Thoracic aorta (tissue), 2 donors: ENCODE data around the gene ANO9. TPM values are rescaled to one million over a fixed set of nuclear protein-coding genes. Genes with fewer than 3 reads are reported as not detected.
"Not testable (repeated sequence)": the region's sequence is repeated elsewhere in the genome, so short reads cannot be mapped to it uniquely, and the experiment has no call there.

Experiments used
- ATAC-seq: fragments of 150-250 bp; one replicate; pipeline ENCODE4 v1.8.0; 2017; ENCODE audit warnings: low read depth; ENCODE audit not compliant: insufficient number of reproducible peaks, low FRiP score
- DNase-seq: peaks from one replicate; pipeline ENCODE4 v3.0.0-alpha.2; 2020; ENCODE audit warnings: low spot score
- H3K27ac ChIP-seq, 2 donors: fragments of 200-600 bp; sonication (generic); 1 replicate in 1 of 2; 2 replicates in 1 of 2; pipeline ENCODE4 v1.5.1; 2016; ENCODE audit warnings: mild to moderate bottlenecking in 2 of 2, moderate library complexity in 2 of 2
- H3K27me3 ChIP-seq: fragments of 200-600 bp; sonication (generic); replicated peaks from 2 replicates; pipeline ENCODE4 v1.6.0; 2016; ENCODE audit warnings: mild to moderate bottlenecking; ENCODE audit not compliant: insufficient read depth
- H3K36me3 ChIP-seq: fragments of 200-600 bp; sonication (generic); one replicate; pipeline ENCODE4 v1.5.1; 2016
- H3K4me1 ChIP-seq, 2 donors: fragments of 200-600 bp; sonication (generic); 1 replicate in 1 of 2; 2 replicates in 1 of 2; pipeline versions ENCODE4 v1.5.1 to v1.6.0; 2016; ENCODE audit warnings: low read depth in 2 of 2, mild to moderate bottlenecking in 1 of 2; ENCODE audit not compliant: control insufficient read depth in 1 of 2
- H3K4me3 ChIP-seq: fragments of 200-600 bp; sonication (generic); 2 replicates; pipeline ENCODE4 v1.5.1; 2016; ENCODE audit warnings: mild to moderate bottlenecking
- H3K9me3 ChIP-seq: fragments of 200-600 bp; sonication (generic); 2 replicates; pipeline ENCODE4 v1.5.1; 2016
- total RNA-seq, 2 donors: library from RNA; depleted of rRNA; stranded (reverse); fragments of >200 nt; gene quantifications; one replicate each; pipeline versions ENCODE4 v1.1.0 to v1.2.3, GENCODE V29; 2016
- TF ChIP-seq, protein P1 (sequence below): fragments of 200-600 bp; sonication (generic); IDR thresholded peaks from one replicate; pipeline ENCODE4 v1.5.1; 2019; ENCODE audit warnings: antibody characterized with exemption

The ANO9 gene
- total RNA-seq, 2 donors from 2014 or later: 0.68 to 2.7 TPM

DNA sequence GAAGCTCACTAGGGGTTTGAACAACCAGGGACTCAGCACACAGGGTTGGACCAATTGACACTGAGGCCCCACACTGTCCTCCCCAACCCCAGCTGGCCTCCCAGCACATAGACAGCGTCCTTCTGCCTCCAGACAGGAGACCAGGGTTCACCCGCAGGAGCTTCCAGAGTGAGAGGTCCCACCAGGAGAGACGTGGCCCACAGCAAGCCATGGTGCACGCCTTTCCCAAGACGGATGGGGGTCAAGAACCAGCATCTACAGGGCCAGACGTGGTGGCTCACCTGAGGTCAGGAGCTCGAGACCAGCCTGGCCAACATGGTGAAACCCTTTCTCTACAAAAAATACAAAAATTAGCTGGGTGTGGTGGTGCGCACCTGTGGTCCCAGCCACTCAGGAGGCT is 15.0 kb downstream of the ANO9 start:
- TF ChIP-seq, protein P1, sequence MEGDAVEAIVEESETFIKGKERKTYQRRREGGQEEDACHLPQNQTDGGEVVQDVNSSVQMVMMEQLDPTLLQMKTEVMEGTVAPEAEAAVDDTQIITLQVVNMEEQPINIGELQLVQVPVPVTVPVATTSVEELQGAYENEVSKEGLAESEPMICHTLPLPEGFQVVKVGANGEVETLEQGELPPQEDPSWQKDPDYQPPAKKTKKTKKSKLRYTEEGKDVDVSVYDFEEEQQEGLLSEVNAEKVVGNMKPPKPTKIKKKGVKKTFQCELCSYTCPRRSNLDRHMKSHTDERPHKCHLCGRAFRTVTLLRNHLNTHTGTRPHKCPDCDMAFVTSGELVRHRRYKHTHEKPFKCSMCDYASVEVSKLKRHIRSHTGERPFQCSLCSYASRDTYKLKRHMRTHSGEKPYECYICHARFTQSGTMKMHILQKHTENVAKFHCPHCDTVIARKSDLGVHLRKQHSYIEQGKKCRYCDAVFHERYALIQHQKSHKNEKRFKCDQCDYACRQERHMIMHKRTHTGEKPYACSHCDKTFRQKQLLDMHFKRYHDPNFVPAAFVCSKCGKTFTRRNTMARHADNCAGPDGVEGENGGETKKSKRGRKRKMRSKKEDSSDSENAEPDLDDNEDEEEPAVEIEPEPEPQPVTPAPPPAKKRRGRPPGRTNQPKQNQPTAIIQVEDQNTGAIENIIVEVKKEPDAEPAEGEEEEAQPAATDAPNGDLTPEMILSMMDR: no peak
- no peak for DNase-seq

DNA sequence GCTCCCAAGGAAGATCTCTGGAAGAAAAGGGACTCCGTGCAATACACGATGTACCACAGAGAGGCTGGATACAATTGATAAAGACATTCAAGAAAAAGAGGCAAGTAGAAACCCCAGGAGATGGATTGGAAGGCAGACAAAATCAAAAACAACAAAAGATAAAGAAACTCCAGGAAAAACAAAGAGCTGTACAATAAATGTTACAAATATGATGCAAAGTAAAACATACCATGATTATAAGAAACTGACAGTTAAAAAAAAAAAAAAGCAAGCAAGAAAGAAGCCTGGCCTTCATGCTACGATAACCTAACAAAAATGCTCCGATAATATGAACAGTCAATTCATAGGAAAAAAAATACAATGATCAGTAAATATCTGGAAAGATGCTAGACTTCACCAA is 16.5 kb downstream of the ANO9 start:
- Histone ChIP-seq H3K27me3 (peaks cover 4% of the 10 kb centered on the region), H3K27ac (no peak overlapping the region), H3K4me3 (no peak overlapping the region), H3K36me3 (no peaks in the 10 kb centered on the region), H3K9me3 (no peaks in the 10 kb centered on the region), H3K4me1 (no peaks in the 10 kb centered on the region)
- no peak for ATAC-seq
- TF ChIP-seq, protein P1: no peak
- DNase-seq: no peak

More for the DNA sequence above, 15.0 kb downstream of the ANO9 start:
- Histone ChIP-seq H3K4me1 (no peaks in the 10 kb centered on the region), H3K36me3 (no peaks in the 10 kb centered on the region), H3K9me3 (no peaks in the 10 kb centered on the region), H3K4me3 (no peak overlapping the region), H3K27me3 (peaks cover 4% of the 10 kb centered on the region), H3K27ac (no peak overlapping the region)
- ATAC-seq: no peak

DNA sequence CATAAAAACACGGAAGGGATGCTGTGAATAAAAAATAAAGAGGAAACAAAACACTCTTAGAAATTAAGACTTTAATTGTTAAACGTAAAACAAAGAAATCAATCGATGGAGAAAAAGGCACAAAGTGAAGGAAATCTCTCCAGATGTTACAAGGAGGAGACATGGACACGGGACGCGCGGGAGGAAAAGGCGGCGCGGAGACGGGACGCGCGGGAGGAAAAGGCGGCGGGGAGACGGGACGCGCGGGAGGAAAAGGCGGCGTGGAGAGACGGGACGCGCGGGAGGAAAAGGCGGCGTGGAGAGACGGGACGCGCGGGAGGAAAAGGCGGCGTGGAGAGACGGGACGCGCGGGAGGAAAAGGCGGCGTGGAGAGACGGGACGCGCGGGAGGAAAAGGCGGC is 17.0 kb downstream of the ANO9 start:
- H3K36me3 ChIP-seq, H3K4me1 ChIP-seq, ATAC-seq, H3K27me3 ChIP-seq, DNase-seq, H3K27ac ChIP-seq, H3K9me3 ChIP-seq, H3K4me3 ChIP-seq: not testable (repeated sequence)

DNA sequence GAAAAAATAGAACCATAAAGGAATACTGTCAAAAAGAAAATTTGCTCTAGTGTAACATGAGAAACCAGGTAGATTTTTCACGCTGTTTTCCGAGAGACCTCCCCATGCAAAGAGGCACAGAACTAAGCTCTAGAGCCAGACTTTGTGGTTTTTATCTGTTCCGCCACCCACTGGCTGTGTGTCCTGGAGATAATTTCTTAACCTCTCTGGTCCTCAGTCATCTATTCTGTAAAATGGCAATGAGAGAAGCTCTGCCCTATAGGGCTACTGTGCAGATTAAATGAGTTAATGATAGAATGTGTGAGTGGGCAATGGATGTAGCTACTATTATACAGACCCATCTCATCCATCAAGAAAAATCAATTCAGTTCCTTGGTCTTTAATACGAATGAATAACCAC is 17.6 kb downstream of the ANO9 start:
- no peak overlapping the region for H3K4me3 ChIP-seq
- peaks cover 4% of the 10 kb centered on the region for H3K27me3 ChIP-seq
- no peak overlapping the region for H3K27ac ChIP-seq
- ATAC-seq (no peak), DNase-seq (no peak)
- no peaks in the 10 kb centered on the region for H3K4me1 ChIP-seq
- H3K36me3 ChIP-seq: no peaks in the 10 kb centered on the region
- TF ChIP-seq, protein P1: no peak
- no peaks in the 10 kb centered on the region for H3K9me3 ChIP-seq

DNA sequence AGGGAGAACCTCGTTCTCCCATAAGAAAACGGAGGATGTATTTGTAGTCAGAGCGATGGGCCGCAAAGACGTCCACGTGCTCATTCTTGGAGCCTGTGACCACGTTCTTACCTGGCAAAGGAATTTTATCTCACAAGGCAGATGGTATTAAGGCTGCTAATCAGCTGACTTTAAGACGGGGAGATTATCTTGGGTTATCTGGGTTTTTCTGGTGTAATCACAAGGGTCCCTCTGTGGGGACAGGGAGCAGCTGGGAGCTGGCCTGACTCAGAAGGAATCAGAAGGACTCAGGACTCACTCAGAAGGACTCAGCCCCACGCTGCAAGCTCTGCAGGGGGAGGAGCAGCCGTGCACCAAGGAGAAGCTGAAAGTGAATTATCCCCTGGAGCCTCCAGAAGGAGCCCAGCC is 19.6 kb downstream of the ANO9 start:
- no peaks in the 10 kb centered on the region for H3K9me3 ChIP-seq
- ATAC-seq (no peak), DNase-seq (no peak)
- H3K27ac ChIP-seq: no peak overlapping the region
- H3K4me3 ChIP-seq: no peak overlapping the region
- peaks cover 4% of the 10 kb centered on the region for H3K27me3 ChIP-seq
- peaks cover 0 to 2% of the 10 kb centered on the region in 2 donors for H3K4me1 ChIP-seq
- TF ChIP-seq, protein P1: no peak
- H3K36me3 ChIP-seq: no peaks in the 10 kb centered on the region

DNA sequence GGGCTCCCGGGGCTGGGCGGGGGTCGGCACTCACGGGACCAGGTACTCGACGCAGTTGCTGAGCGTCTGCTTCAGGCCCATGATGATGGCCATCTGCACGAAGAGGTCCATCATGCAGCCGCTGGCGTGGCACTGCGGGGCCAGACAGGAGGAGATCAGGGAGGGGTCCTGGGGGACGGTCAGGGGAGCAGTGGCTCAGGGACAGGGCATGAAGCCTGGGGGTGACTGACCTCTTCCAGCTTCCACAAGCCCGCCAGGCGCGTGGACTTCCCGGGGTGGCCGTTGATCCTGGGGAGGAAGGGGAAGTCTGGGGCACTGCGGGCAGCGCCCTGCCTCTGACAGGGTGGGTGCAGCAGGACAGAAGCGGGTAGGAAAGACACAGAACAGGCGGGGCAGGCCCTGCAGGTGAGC is 20.9 kb downstream of the ANO9 start:
- TF ChIP-seq, protein P1: no peak
- Histone ChIP-seq H3K36me3 (no peaks in the 10 kb centered on the region), H3K27me3 (peaks cover 4% of the 10 kb centered on the region), H3K4me3 (no peak overlapping the region), H3K9me3 (no peaks in the 10 kb centered on the region), H3K4me1 (peaks cover 0 to 13% of the 10 kb centered on the region in 2 donors), H3K27ac (no peak overlapping the region)
- ATAC-seq: no peak
- DNase-seq: no peak
